KOPT-K1 (cell line): ENCODE results near the gene MTR.

Experiments
- H3K27ac ChIP-seq: fragments of 200-600 bp; sonication (generic); 2 replicates; pipeline ENCODE4 v1.5.1; 2016; ENCODE audit warnings: antibody characterized with exemption, mild to moderate bottlenecking, low read depth, low read length; ENCODE audit not compliant: poor library complexity, severe bottlenecking
- H3K36me3 ChIP-seq: fragments of 200-600 bp; sonication (generic); 2 replicates; pipeline ENCODE4 v1.5.1; 2017; ENCODE audit warnings: antibody characterized with exemption, mild to moderate bottlenecking, low read length, moderate library complexity; ENCODE audit not compliant: insufficient read depth
- H3K9me3 ChIP-seq: fragments of 200-600 bp; sonication (generic); 2 replicates; pipeline ENCODE4 v1.5.1; 2017; ENCODE audit warnings: antibody characterized with exemption, low read length, mild to moderate bottlenecking; ENCODE audit not compliant: insufficient read depth, poor library complexity, severe bottlenecking

The MTR gene

GRCh38 chr1:236800623-236801022, 5.5 kb downstream of the MTR start:
- Histone ChIP-seq H3K36me3 (peaks cover 27% of the 10 kb centered on the region), H3K27ac (no peak overlapping the region), H3K9me3 (no peaks in the 10 kb centered on the region)

DNA sequence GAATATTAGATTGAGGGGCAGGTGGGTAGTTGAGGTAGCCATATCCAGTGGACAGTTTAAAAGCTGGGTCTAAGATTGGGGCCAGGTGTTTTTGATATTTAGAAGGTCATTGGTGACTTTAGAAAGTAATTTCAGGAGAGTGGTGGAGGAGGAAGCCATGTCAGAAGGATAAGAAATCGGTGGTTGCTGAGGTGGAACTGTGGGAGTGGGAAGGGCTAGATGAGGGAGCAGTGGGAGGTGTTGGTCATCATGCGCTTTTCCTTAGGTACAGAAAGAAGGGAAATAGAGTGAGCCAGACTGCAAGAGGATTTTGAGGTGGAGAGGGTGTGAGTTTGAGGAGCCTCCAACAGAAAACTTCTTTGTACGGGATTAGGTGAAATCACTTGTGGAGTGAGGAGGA, 7.2 kb downstream of the MTR start:
- Histone ChIP-seq H3K27ac (no peak overlapping the region), H3K36me3 (peaks cover 43% of the 10 kb centered on the region), H3K9me3 (no peaks in the 10 kb centered on the region)

DNA sequence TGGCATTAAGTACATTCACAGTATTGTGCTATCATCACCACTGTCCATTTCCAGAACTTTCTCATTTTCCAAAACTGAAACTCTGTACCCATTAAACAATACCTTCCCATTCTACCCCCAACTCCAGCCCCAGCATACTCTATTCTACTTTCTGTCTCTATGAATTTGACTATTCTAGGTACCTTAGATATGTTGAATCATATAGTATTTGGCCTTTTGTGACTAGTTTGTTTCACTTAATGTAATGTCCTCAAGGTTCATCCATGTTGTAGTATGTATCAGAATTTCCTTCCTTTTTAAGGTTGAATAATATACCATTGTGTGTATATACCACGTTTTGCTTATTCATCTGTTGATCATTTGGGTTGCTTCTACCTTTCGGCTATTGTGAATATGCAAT, 11.5 kb downstream of the MTR start:
- H3K36me3 ChIP-seq: peaks cover 87% of the 10 kb centered on the region
- no peak overlapping the region for H3K27ac ChIP-seq
- no peaks in the 10 kb centered on the region for H3K9me3 ChIP-seq

GRCh38 chr1:236808005-236808404, 12.9 kb downstream of the MTR start:
- peaks cover 99% of the 10 kb centered on the region for H3K36me3 ChIP-seq
- no peaks in the 10 kb centered on the region for H3K9me3 ChIP-seq
- no peak overlapping the region for H3K27ac ChIP-seq

GRCh38 chr1:236808564-236809130, 13.6 kb downstream of the MTR start:
- H3K36me3 ChIP-seq: peaks cover 99% of the 10 kb centered on the region

DNA sequence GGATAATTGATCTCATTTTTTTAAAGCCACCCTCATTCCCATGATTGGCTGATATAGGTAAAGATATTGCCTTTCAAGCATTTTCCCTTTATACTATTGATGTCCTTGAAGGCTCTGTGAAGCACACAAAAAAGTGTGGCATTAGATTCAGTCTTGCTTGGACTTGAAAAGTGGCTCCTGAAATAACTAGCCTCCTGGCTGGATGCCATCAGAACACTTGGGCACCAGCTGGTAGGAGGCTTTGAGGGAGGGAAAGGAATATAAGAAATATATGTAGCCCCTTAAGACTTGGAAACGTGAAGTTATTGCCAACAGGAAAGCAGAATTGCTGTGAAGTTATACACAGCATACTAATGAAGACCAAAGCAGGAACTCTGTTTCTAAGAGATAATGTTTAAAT, 14.1 kb downstream of the MTR start:
- H3K36me3 ChIP-seq: peaks cover 99% of the 10 kb centered on the region
- no peak overlapping the region for H3K27ac ChIP-seq
- H3K9me3 ChIP-seq: no peaks in the 10 kb centered on the region

More at GRCh38 chr1:236808564-236809130, 13.6 kb downstream of the MTR start:
- H3K27ac ChIP-seq: no peak overlapping the region
- H3K9me3 ChIP-seq: no peaks in the 10 kb centered on the region

- H3K9me3 ChIP-seq: no peaks in the 10 kb centered on the region
- no peak overlapping the region for H3K27ac ChIP-seq
- H3K36me3 ChIP-seq: peaks cover 100% of the 10 kb centered on the region
These were observed 14.9 kb downstream of the MTR start for GRCh38 chr1:236810018-236810417.

DNA sequence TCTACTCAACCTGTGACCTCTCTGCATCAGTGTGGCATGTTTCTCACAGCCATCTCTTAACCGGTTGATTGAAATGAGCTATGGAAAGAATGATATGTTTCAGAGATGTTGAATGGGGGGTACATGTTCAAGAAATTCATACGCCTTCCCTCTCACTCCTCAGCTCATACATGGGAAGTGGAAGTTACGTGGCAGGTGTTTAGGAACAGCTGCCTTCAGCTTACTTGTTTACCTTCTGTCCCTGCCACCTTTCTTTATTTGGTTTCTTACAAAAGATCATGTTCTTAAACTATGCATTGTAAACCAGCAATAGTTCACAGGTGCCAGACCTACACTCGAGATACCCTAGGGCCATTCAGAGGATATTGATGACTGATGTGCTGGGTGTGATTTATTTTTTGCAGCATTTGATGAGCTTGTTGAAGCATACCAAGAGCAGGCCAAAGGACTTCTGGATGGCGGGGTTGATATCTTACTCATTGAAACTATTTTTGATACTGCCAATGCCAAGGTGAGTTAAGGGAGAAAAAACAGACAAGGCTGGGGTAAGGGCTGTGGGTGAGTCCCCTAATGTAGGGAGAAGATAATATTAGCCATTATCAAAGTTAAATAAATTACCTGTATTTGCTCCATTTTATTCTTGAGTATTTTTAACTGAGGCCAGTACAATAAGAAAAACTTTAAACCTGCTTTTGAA, 17.4 kb downstream of the MTR start:
- H3K27ac ChIP-seq: no peak overlapping the region
- no peaks in the 10 kb centered on the region for H3K9me3 ChIP-seq
- H3K36me3 ChIP-seq: peaks cover 100% of the 10 kb centered on the region

GRCh38 chr1:236815941-236816340, 20.8 kb downstream of the MTR start:
- no peaks in the 10 kb centered on the region for H3K9me3 ChIP-seq
- peaks cover 100% of the 10 kb centered on the region for H3K36me3 ChIP-seq

DNA sequence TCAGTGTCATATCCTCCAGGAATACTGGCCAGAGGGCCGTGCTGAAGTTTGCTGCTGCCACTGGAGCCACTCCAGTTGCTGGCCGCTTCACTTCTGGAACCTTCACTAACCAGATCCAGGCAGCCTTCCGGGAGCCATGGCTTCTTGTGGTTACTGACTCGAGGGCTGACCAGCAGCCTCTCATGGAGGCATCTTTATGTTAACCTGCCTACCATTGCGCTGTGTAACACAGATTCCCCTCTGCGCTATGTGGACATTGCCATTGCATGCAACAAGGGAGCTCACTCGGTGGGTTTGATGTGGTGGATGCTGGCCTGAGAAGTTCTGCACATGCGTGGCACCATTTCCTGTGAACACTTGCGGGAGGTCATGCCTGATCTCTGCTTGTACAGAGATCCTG, 24.8 kb downstream of the MTR start:
- no peaks in the 10 kb centered on the region for H3K9me3 ChIP-seq
- peaks cover 93% of the 10 kb centered on the region for H3K36me3 ChIP-seq
- no peak overlapping the region for H3K27ac ChIP-seq

More at GRCh38 chr1:236815941-236816340, 20.8 kb downstream of the MTR start:
- no peak overlapping the region for H3K27ac ChIP-seq

- Histone ChIP-seq H3K36me3 (peaks cover 91% of the 10 kb centered on the region), H3K9me3 (no peaks in the 10 kb centered on the region), H3K27ac (no peak overlapping the region)
These were observed 26.1 kb downstream of the MTR start for GRCh38 chr1:236821091-236821627.

DNA sequence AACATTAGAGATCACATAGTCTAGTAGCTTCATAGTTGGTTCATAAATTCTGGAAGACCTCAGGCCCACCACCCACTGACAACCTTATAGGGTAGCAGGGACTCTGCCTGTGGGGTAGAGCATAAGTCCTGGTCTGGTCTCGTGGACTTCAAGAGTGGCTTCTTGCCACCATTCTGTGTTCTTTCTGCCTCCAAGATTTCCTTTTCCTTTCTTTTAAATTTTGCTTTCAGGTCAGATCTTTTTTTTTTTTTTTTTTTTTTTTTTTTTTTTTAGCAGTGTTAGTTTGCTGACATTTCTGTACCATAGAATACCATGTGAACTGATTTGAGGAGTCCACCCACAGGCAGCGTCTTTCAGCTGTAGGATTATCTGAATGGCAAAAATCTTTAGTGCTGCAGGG, 28.5 kb downstream of the MTR start:
- H3K9me3 ChIP-seq: no peaks in the 10 kb centered on the region
- peaks cover 88% of the 10 kb centered on the region for H3K36me3 ChIP-seq
- no peak overlapping the region for H3K27ac ChIP-seq

- no peaks in the 10 kb centered on the region for H3K9me3 ChIP-seq
- peaks cover 94% of the 10 kb centered on the region for H3K36me3 ChIP-seq
- no peak overlapping the region for H3K27ac ChIP-seq
These were observed 34.0 kb downstream of the MTR start for GRCh38 chr1:236829085-236829484.

DNA sequence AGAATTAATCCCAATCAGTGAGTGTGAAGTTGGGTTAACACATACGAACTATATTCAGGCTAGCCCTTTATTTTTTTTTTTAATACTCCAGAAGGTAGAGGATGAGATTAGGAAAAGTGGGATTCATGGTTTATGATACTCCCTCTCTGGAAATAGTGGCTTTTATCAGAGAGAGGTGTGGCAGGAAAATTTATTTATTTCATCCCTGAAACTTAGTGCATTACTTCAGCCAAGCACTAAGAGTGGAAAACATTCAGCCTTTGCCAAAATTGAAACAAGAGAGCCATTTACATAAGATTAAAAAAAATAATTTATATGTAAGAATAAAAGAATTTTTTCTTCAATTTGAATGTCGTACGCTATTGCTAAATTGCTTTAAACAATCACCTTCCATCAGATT, 35.0 kb downstream of the MTR start:
- no peak overlapping the region for H3K27ac ChIP-seq
- H3K36me3 ChIP-seq: peaks cover 95% of the 10 kb centered on the region
- H3K9me3 ChIP-seq: no peaks in the 10 kb centered on the region

- peaks cover 96% of the 10 kb centered on the region for H3K36me3 ChIP-seq
- no peaks in the 10 kb centered on the region for H3K9me3 ChIP-seq
- H3K27ac ChIP-seq: no peak overlapping the region
These were observed 35.5 kb downstream of the MTR start for GRCh38 chr1:236830560-236830959.

- H3K36me3 ChIP-seq: peaks cover 98% of the 10 kb centered on the region
- H3K9me3 ChIP-seq: no peaks in the 10 kb centered on the region
- H3K27ac ChIP-seq: no peak overlapping the region
These were observed 38.5 kb downstream of the MTR start for GRCh38 chr1:236833575-236833974.
